DMS 273 treated with DMSO at 0.1 percent for 48 hours (cell line): ENCODE results near the gene INPP5B.
"Not testable (repeated sequence)": the region's sequence is repeated elsewhere in the genome, so short reads cannot be mapped to it uniquely, and the experiment has no call there.

Experiments
- DNase-seq: peaks from one replicate; lab custom pipeline; 2025; lab: John Stamatoyannopoulos, UW

Gene INPP5B

GRCh38 chr1:37910886-37911285, 36.0 kb downstream of the INPP5B start:
- not testable (repeated sequence) for DNase-seq

DNA sequence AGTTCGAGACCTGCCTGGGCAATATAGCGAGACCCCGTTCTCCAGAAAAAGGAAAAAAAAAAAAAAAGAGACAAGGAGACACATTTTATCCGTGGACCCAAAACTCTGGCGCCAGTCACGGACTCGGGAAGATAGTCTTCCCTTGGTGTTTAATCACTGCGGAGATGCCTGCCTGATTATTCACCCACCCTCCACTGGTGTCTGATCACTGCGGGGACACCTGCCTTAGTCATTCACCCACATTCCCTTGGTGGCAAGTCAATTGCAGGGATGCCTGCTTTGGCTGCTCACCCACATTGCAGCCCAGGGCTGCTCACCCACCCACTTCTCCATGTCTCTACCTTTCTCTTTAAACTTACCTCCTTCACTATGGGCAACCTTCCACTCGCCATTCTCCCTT, 38.3 kb downstream of the INPP5B start:
- DNase-seq, result not testable (repeated sequence)

DNA sequence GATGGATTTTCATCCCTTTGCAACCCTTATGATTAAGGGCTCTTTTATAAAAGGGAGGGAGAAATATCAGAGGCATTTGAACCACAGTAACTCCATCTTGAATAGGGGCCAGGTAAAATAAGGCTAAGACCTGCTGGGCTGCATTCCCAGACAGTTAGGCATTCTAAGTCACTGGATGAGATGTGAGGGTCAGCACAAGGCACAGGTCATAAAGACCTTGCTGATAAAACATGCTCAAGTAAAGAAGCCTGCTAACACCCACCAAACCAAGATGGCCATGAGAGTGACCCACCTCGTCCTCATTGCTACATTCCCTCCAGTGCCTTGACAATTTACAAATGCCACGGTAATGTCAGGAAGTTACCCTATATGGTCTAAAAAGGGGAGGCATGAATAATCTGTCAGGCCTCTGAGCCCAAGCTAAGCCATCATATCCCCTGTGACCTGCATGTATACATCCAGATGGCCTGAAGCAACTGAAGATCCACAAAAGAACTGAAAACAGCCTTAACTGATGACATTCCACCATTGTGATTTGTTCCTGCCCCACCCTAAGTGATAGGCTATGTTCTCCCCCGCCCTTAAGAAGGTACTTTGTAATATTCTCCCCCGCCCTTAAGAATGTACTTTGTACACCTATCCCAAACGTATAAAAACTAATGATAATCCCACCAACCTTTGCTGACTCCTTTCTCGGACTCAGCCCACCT, 39.3 kb downstream of the INPP5B start:
- not testable (repeated sequence) for DNase-seq

- DNase-seq, result not testable (repeated sequence)
These were observed 40.3 kb downstream of the INPP5B start for GRCh38 chr1:37906591-37906990.

DNA sequence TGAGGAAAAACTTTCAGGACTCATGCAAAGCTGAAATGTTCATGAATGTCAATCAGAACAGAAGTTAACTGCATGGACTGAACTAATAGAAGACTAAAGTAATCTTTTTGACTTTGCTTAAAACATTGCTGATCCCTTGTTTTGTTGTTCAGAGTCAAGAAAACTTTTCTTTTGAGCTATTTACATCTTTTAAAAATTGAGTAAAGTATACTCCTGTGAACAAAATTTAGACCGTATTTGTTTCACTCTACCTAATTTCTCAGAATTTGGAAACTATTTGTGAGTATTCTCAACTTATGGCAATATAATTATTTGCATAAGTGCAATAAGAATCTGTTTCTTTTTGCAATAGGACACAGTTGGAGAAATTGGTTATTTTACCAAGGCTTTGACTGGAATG, 41.1 kb downstream of the INPP5B start:
- no peak for DNase-seq

- DNase-seq, result not testable (repeated sequence)
These were observed 42.9 kb downstream of the INPP5B start for GRCh38 chr1:37903921-37904320.

GRCh38 chr1:37902983-37903382, 43.9 kb downstream of the INPP5B start:
- no peak for DNase-seq

DNA sequence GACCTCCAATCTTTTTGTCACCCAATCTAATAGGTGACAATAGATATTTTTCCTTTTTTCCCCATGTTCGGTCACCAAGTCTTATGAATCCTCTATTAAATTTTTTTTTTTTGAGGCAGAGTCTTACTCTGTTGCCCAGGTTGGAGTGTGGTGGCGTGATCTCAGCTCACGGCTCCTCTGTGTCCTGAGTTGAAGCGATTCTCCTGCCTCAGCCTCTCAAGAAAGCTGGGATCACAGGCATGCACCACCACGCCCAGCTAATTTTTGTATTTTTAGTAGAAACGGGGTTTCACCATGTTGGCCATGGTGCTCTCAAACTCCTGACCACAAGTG, 45.0 kb downstream of the INPP5B start:
- DNase-seq, result no peak

DNA sequence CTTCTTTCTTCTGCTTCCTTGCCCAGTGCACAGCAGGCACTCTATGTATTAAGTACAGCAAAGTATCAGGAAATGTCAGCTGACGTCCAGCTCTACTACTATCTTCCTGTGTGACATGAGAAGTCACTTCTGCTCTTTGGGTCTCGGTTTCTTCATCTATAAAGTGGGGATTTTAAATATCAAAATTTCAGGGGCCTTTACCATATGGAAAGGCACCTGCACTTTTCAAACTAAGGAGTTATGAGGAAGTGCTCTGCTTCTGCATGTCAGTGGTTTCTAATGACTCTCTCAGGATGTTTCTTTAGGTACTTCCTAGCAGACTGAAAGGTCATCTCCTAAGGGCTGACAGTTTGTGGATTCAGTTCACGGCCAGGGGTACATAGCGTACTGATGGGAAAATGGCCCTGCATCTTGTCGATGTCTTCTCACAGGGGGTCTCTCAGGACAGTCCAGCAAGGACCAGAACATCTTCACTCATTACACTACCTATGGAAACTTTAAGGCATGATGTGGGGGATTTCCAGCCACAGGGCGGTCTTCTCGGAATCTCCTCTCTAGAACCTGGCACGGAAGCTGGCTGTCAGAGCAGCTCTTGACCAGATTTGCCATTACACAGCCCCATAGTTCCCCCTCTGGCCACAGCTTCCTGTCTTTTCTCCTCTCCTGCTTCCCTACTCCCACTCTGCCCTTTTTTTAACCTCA, 45.5 kb downstream of the INPP5B start:
- no peak for DNase-seq

DNA sequence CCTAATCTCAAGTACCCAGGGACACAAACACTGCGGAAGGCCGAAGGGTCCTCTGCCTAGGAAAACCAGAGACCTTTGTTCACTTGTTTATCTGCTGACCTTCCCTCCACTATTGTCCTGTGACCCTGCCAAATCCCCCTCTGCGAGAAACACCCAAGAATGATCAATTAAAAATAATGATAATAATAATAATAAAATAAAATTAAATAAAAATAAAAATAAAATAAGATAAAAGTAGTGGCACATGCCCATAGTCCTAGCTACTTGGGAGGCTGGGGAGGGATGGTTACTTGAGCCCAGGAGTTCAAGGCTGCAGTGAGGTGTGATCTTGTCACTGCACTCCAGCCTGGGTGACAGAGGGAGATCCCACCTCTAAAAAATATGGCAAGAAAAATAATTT, 49.3 kb downstream of the INPP5B start:
- DNase-seq, result not testable (repeated sequence)

GRCh38 chr1:37893673-37894072, 53.2 kb downstream of the INPP5B start:
- no peak for DNase-seq

DNA sequence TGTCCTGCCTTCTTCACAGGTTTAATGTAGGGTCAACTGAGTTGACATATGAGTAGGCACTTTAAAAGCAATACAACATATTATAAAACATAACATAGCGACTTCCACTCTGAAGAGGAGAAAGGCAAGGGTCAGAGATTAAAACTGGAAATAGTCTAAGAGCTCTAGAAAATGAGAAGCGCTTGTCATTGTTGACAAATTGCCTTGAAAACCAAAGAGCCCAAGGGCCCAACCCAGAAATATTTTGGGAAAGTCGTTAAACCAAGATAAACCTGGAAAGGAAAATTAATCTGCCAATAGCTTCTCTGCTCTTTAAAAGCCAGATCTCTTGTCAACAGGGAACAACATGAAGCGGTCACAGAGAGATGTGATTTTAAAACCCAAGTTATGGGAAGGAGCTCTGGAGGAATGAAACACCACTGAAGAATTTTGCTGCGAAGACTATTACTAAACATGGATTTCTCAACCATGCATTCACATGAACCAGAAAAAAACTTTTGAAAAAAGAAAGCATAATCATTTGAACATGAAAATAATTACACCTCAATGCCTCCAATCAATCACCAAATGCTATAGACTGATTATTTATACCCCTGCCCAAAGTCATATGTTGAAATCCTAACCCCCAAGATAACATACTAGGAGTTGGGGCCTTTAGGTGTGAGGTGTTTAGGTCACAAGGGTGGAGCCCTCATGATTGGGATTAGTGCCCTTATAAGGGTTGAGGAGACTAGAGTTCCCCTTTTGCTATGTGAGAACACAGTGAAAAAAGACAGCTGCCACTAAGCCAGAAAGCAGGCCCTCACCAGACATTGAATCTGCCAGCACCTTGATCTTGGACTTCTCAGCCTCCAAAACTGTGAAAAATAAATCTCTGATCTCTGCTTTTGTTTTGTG, 54.5 kb downstream of the INPP5B start:
- DNase-seq, result no peak

- DNase-seq, result no peak
These were observed 56.4 kb downstream of the INPP5B start for GRCh38 chr1:37890378-37891014.

GRCh38 chr1:37888022-37888700, 58.7 kb downstream of the INPP5B start:
- DNase-seq, result no peak

DNA sequence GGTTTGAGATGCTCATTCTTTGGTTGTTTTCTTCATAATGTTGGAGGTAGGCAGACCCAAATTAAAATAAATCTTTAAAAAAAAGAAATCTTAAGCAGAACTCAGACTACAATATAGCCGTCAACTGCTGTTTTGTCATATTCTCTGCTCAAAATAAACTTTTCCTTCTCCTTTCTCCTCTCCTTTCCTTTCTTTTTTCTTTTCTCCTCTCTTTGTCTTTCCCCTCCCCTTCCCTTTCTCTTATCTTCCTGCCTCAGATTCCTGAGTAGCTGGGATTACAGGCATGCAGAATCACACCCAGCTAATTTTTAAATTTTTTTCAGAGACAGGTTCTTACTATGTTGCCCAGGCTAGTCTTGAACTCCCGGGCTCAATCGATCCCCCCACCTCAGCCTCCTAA, 62.7 kb downstream of the INPP5B start:
- DNase-seq, result no peak

DNA sequence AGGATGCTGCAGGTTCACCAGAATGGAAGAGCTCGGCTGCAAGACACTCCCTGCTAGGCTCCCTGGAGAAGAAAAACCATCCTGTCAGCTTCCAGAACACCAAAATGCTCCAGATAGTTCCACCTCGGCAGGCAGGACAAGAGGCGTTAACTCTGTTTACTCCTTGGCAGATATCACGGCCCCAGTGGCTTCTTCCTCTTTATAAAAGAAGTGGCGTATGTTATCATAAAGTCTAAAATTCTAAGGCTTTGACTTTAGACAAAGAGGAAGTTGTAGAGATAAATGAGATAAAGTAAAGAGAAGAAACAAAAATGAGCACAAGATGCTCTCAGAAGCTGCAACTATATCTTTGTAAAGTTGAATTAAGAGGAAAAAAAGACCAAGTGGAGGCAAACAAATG, 63.2 kb downstream of the INPP5B start:
- no peak for DNase-seq

- DNase-seq, result no peak
These were observed 67.0 kb downstream of the INPP5B start for GRCh38 chr1:37879865-37880264.

GRCh38 chr1:37878071-37878470, 68.8 kb downstream of the INPP5B start:
- DNase-seq, result no peak

GRCh38 chr1:37875833-37876232, 71.0 kb downstream of the INPP5B start:
- no peak for DNase-seq

DNA sequence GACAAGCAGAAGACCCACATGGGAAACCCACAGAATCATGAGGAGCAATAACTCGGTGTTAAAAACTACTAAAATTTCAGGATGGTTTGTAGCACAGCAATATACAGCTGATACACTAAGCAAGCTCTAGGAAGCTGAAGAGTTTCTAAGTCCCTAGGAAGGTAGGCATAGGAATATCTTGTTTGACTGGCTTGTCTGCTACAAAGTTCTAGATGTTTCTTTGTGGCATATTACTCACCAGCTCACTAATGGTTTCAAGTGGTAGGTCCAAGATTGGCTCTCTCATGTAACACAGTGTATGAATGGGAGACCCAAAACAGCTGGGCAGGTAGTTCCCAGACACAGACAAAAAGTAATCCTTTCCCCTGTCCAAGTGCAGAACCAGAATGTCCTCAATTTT, 74.2 kb downstream of the INPP5B start:
- no peak for DNase-seq

DNA sequence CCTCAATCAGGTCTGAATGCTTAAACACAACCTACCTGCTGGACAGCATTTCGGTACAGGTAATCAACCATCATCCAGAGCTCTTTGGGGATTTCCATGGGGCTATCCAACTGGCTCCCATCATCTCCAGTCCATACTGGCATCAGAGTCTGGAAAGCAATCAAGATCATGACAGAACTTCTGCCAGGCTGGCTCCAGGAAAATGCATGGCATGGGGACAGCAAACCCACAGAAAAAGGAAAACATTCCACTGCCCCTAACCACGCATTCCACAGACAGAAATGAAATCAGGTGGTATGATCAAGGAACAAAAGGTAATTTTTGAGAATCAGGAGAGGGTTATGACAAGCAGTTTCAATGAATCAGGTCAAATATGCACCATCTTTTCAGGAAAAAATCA, 78.4 kb downstream of the INPP5B start:
- DNase-seq, result no peak

GRCh38 chr1:37867784-37868183, 79.1 kb downstream of the INPP5B start:
- no peak for DNase-seq
